BJ (cell line): ENCODE results near the gene KCTD7. TPM values are rescaled to one million over a fixed set of nuclear protein-coding genes. Genes with fewer than 3 reads are reported as not detected.

Source experiments
- CTCF ChIA-PET: fragments of 350-600 bp; formaldehyde crosslinking; extraction: SDS; loops from one replicate; lab custom pipeline; 2021; ENCODE audit warnings: antibody characterized with exemption, inconsistent platforms; lab: Yijun Ruan, JAX
- POLR2A ChIA-PET: fragments of 300-600 bp; sonication (Branson Sonifier 250); formaldehyde crosslinking; extraction: SDS; loops from one replicate; lab custom pipeline; 2021; ENCODE audit warnings: antibody characterized with exemption; lab: Charles Lee
- DNase-seq: peaks from one replicate; pipeline ENCODE4 v3.0.0-alpha.2; 2011; ENCODE audit warnings: low read depth
- H3K27me3 ChIP-seq: 2 replicates; pipeline ENCODE4 v1.6.0; 2011; ENCODE audit warnings: low read length; ENCODE audit not compliant: control insufficient read depth, insufficient read depth
- H3K36me3 ChIP-seq: 2 replicates; pipeline ENCODE4 v1.5.1; 2011; ENCODE audit warnings: low read length; ENCODE audit not compliant: control insufficient read depth, insufficient read depth
- H3K4me3 ChIP-seq: 2 replicates; pipeline ENCODE4 v1.5.1; 2011; ENCODE audit warnings: low read depth, mild to moderate bottlenecking, control low read depth, low read length
- CTCF ChIP-seq: IDR thresholded peaks from 2 replicates; pipeline ENCODE4 v1.5.1; 2011; ENCODE audit warnings: low read depth, mild to moderate bottlenecking, control low read depth, inconsistent platforms, low read length, moderate library complexity; ENCODE audit not compliant: insufficient read depth
- polyA plus RNA-seq: library from polyadenylated mRNA; depleted of rRNA; stranded (reverse); fragments of >200 nt; gene quantifications from 2 replicates; pipeline ENCODE4 v1.2.3, GENCODE V29; 2011

The KCTD7 gene
- polyA plus RNA-seq, 1 experiment: 21.0 TPM

- Histone ChIP-seq H3K27me3 (no peaks in the 10 kb centered on the region), H3K4me3 (no peak overlapping the region), H3K36me3 (peaks cover 20% of the 10 kb centered on the region)
- POLR2A ChIA-PET: no interaction called here
- DNase-seq: no peak
- CTCF ChIA-PET: interaction anchor here (1.0 kb wide), 1 partner anchor 8 kb away, joined by 3 read pairs; no protein-coding TSS in a partner anchor
- no peak for TF ChIP-seq CTCF
Measured at GRCh38 chr7:66639773-66640172, 11.1 kb downstream of the KCTD7 start.

- no peak overlapping the region for H3K4me3 ChIP-seq
- H3K36me3 ChIP-seq: peaks cover 20% of the 10 kb centered on the region
- no peak for TF ChIP-seq CTCF
- ChIA-PET CTCF (interaction anchor here (0.6 kb wide), 1 partner anchor 42 kb away, joined by 3 read pairs; no protein-coding TSS in a partner anchor), POLR2A (no interaction called here)
- no peak for DNase-seq
- H3K27me3 ChIP-seq: no peaks in the 10 kb centered on the region
Measured at GRCh38 chr7:66640802-66641525, 12.3 kb downstream of the KCTD7 start.

GRCh38 chr7:66641526-66641871 is 12.8 kb downstream of the KCTD7 start:
- TF ChIP-seq CTCF: no peak
- peaks cover 20% of the 10 kb centered on the region for H3K36me3 ChIP-seq
- no peaks in the 10 kb centered on the region for H3K27me3 ChIP-seq
- POLR2A ChIA-PET: no interaction called here
- no peak overlapping the region for H3K4me3 ChIP-seq
- no peak for DNase-seq
- CTCF ChIA-PET: no interaction called here

GRCh38 chr7:66642186-66642585 is 13.5 kb downstream of the KCTD7 start:
- CTCF ChIA-PET: no interaction called here
- H3K36me3 ChIP-seq: peaks cover 21% of the 10 kb centered on the region
- POLR2A ChIA-PET: no interaction called here
- TF ChIP-seq CTCF: no peak
- DNase-seq: no peak
- H3K4me3 ChIP-seq: no peak overlapping the region
- H3K27me3 ChIP-seq: no peaks in the 10 kb centered on the region

GRCh38 chr7:66642932-66643331 is 14.3 kb downstream of the KCTD7 start:
- ChIA-PET CTCF (no interaction called here), POLR2A (no interaction called here)
- DNase-seq: no peak
- Histone ChIP-seq H3K4me3 (no peak overlapping the region), H3K27me3 (no peaks in the 10 kb centered on the region), H3K36me3 (peaks cover 22% of the 10 kb centered on the region)
- no peak for TF ChIP-seq CTCF
